ENCODE data around the gene KCNJ14.

The KCNJ14 gene

DNA sequence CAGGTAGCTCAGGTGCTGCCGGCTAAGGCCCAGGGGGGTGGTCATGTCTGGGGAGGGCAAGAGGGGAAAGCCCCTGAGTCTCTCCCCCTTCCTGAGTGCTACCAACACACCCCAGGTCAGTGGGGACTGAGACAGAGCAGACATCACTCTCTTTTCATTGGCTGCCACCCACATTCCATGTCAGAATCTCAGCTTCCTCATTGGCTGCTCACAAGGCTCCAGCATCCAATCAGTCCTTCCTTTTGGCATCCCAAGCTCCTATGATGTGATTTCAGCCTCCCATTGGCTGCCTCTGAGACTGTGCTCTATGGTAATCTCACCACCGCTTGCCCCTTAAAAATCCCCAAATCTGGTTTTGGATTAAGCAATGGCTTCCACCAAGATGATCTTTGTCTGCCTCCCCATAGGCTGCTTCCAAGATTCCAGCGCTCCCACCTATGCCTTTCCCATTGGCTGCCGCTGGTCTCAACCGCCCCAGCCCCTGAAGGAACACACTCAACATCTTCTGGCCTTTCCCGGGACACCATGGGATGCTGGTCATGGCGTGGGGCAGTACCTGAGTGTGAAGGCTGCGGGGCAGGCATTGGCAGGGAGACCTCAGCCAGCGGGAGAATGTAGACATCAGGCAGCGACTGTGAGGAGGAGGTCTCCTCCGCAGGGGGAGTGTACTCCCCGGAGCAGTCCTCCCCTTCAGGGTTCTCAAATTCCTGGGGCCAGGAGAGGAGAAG is 54.3 kb downstream of the KCNJ14 start:
- DNase-seq, result no peak

DNA sequence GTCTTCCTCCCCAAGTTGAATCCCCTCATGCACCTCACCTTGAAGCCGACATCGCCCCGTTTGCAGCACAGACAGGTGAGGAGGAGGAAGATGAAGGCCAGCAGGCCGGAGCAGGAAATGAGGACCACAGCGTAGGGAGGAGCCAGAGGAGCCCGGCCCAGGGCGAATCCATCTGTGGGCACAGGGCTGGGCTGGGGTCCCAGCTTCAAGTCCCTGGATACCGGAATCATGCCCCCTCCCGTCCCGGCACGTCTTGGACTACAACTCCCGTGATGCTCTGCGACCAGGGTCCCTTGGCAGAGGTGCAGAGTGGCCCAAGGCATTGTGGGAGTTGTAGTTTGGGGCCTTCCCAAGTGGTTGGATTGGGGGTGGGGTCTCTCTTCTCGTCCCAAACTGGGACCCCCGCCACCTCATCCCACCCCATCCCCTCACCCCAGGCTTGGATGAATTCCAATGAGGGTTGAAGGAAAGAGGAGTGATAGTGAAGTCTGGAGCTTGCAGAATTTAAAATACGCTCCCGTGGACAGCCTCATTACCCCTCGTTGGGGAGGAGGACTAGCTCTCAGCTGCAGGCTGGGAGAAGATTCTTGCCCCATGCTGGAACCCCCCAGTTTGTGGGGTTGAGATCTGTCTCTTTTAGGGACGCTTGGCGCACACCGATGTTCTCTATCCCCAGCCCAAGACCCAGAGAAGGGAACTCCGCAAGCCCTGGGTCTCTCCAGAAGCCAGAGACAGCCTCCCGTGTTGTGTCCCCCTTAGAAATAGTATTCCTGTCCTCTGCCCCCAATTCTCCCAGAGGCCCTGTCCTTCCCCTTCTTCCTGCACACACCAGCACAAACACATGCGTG is 55.3 kb downstream of the KCNJ14 start:
- peak; percentile 75 for DNase-seq

DNA sequence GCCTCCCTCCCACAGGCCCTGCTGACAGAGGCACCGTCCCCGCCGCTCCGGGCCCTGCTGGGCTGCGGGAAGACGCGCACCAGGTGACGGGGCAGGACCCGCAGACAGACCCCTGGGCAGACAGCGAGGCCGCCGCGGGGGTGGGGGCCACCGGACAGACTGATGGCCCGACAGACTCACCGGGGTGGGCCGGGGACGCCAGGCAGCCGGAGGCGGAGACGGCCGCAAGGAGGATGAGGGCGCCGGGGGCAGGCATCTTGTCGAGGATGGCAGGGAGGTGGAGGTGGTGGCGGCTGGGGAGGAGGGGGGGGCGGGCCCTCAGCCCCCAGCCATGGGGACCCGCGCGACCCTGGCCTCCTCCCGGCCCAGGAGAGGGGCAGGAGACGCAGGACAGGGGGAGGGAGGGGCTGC is 56.0 kb downstream of the KCNJ14 start:
- no peak for DNase-seq

DNA sequence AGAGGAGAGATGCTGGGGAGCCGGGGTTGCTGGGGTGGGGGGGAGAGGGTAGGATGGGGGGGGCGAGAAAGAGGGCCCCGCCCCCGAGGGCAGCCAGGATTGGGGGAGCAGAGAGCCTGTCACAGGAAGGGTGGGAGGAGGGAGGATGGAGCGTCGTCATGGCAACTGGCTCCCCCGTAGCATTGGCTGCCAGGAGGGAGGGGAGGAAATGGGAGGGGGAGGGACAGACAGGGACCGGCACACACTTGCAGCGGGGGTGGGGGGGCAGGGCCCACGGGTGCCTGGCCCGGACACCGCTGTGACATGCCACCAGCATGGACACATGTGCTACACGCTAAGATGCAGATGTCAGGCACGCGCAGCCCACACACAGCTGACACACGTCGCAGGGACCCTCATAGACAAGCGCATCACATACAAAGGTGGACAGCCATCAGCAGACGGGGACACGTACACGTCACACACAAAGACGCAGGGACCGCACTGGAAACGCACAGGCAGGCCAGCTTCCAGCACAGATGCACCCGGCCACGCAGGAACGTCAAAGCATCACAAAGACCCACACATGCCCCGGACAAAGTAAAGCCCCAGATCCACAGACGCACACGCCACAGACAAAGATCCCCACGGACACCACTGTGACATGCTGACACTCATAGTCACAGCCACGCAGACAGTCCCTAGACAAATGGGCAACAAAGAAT is 56.6 kb downstream of the KCNJ14 start, which contains the start of gene LMTK3:
Gene LMTK3 (minus strand): TSS at position 36 of the 704 bp plus-strand sequence. CDS start 259 bp downstream, outside the sequence.
- DNase-seq, result peak; percentile 78

DNA sequence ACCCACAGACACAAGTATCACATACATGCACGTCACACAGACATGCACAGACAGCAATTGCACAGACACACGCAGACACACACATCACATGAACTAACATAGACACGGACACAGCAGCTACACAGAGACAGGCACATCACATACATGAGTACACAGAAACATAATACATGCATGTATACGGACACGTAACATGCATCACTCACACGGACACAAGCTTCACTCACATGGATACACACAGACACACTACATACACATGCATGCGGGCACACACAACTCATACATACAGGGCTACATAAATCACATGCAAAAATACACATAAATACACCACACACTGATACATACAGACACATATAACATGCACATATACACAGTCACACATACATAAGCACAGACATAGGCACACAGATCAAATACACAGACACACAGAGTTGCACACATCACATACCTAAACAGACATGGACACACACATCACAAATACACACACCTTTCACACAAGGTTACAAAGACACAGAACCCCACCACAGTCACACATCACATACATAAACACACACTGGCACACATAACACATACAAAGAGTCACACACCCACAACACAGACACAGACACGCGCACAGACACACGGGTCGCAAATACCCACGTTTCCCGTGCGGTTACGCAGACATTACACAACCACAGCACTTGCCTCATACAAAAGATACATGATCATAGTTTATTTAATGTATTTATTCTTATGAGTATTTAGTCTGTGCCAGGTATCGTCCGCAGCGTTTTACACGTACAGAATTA is 57.3 kb downstream of the KCNJ14 start:
- DNase-seq, result no peak

DNA sequence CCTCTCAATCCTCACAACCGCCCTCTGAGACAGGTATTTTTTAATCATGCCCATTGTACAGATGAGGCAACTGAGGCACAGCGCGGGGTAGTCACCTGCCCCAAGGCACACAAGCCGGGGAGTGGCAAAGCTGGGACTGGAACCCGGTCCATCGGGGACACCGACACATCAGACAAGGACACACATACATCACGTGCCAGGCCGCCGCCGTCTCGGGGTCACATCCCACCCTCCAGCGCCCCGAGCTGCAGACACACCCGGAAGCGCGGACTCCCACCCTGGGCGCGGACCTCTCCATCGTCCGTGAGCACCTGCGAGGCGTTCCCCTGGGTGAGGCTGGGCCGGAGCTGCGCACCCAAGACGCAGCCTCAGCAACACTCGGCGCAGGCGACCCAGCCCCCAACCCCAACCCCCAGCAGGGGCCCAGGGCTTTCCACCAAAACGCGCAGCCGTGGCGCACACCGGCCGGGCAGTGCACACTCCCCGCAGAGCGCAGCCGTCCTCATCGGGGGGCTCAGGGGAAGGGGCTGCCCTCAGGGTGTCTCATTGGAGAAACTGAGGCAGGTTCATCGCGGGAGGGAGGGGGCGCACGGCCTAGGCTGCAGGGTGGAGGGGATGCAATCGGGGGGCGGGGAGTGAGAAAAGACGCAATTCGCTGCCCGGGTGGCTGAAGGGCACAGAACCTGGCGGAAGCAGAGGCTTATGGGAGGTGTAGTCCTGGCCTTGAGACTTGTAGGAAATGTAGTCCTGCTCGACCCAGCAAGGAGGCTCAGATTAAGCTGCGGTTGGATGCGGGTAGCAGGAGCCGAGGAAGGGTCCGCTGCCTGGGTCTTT is 58.1 kb downstream of the KCNJ14 start:
- DNase-seq, result peak; percentile 60

DNA sequence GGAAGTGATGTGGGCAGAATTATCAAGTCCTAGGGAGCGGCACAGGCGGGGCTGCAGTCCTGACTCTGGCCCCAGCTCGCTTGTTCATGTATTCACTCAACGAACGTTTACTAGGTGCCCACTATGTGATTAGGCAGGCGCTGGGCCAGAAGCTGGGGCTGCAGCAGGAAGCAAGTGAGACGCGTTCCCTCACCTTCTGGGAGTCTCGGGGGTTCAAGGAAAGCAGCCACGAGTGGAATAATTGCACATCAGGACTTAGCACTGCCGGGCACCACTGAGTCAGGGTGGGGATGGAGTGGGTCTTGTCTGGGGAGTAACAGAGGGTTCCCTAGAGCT is 58.7 kb downstream of the KCNJ14 start:
- no peak for DNase-seq

DNA sequence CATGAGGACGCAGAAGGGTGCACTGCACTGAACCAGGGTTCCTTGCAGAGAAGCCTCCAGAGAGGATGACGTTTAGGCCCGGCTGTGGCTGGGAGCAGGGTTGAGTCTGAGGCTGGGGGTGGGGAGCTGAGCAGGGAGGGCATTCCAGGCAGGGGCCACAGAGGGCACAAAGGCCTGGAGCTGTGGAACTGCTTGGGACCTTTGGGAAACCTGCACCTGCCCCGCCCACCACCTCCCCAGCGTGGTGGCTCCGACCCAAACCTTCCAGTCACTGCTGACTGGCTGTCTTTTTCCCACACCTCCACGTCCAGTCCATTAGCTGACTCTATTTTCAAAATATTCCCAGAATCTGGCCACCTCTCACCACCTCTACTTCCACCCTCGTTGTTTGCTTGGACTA is 61.2 kb downstream of the KCNJ14 start:
- DNase-seq, result no peak
